A673 (cell line): ENCODE data around the gene GAGE10.

Experiments
- EZH2 ChIP-seq: fragments of 200-600 bp; sonication (generic); IDR thresholded peaks from 2 replicates; pipeline ENCODE4 v1.6.1; 2017; ENCODE audit warnings: borderline replicate concordance, low read depth, mild to moderate bottlenecking, mixed read lengths, antibody characterized with exemption, low read length; ENCODE audit not compliant: poor library complexity, severe bottlenecking
- TF ChIP-seq, protein P1 (sequence below): fragments of 300-800, 200-600 bp; sonication (generic); conservative IDR thresholded peaks from 2 replicates; pipeline ENCODE4 v1.5.1; 2017; ENCODE audit warnings: low read depth, mild to moderate bottlenecking, antibody characterized with exemption, low read length, moderate library complexity, mixed read lengths

DNA sequence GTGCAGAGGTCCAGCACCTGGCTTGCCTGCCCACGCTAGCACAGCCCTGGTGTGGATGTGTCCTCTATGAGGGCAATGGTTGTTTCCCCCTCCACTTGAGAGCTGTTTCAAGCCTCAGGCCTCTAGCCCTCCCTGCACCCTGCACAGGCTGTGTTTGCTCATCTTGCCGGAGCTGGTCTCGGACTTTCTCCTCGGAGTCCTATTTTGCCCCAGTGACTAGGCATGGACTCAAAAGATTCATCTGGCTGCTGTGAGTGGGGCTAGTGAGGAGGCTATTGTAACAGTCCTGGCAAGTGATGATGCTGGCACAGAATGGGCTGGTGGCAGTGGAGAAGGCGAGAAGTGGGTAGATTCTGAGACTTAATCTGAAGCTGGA, 44.7 kb upstream of the GAGE10 start:
- no peak for TF ChIP-seq EZH2
- TF ChIP-seq, protein P1, sequence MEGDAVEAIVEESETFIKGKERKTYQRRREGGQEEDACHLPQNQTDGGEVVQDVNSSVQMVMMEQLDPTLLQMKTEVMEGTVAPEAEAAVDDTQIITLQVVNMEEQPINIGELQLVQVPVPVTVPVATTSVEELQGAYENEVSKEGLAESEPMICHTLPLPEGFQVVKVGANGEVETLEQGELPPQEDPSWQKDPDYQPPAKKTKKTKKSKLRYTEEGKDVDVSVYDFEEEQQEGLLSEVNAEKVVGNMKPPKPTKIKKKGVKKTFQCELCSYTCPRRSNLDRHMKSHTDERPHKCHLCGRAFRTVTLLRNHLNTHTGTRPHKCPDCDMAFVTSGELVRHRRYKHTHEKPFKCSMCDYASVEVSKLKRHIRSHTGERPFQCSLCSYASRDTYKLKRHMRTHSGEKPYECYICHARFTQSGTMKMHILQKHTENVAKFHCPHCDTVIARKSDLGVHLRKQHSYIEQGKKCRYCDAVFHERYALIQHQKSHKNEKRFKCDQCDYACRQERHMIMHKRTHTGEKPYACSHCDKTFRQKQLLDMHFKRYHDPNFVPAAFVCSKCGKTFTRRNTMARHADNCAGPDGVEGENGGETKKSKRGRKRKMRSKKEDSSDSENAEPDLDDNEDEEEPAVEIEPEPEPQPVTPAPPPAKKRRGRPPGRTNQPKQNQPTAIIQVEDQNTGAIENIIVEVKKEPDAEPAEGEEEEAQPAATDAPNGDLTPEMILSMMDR: no peak
